ENCODE data around the gene ATAD2B.

The ATAD2B gene

GRCh38 chr2:23776021-23776420 is 150.9 kb downstream of the ATAD2B start:
- Histone ChIP-seq H4K20me1 (ENCODE audit: insufficient read depth, low read length) (no peaks in the 10 kb centered on the region), H3K36me3 (ENCODE audit: insufficient read depth, low read length) (peaks cover 44% of the 10 kb centered on the region), H2AFZ (ENCODE audit: low read length) (no peak overlapping the region), H3K4me2 (ENCODE audit: low read length) (no peak overlapping the region), H3F3A (ENCODE audit: insufficient read depth, low read length) (no peaks in the 10 kb centered on the region), H3K4me1 (ENCODE audit: insufficient read depth, low read length, severe bottlenecking) (peaks cover 15% of the 10 kb centered on the region), H3K27me3 (ENCODE audit: insufficient read depth, low read length) (no peaks in the 10 kb centered on the region), H3K4me3 (ENCODE audit: low read depth, low read length, poor library complexity, severe bottlenecking) (no peak overlapping the region), H3K9me2 (ENCODE audit: low read depth, low read length) (no peaks in the 10 kb centered on the region), H3K9me3 (ENCODE audit: low read length) (peaks cover 7% of the 10 kb centered on the region), H3K27ac (ENCODE audit: low read depth, low read length, poor library complexity, severe bottlenecking) (no peak overlapping the region), H3K79me2 (ENCODE audit: insufficient read depth, low read length) (no peaks in the 10 kb centered on the region), H3K9ac (ENCODE audit: low read length) (no peak overlapping the region)
- TF ChIP-seq CTCF (IDR thresholded peaks at IDR 0.05; ENCODE audit: low read length) = no peak
- TF ChIP-seq EZH2 (IDR thresholded peaks at IDR 0.05; ENCODE audit: borderline replicate concordance, low read length) = no peak

GRCh38 chr2:23772684-23773083 is 154.2 kb downstream of the ATAD2B start:
- no peak overlapping the region for H3K9ac ChIP-seq (ENCODE audit: low read length)

GRCh38 chr2:23772056-23772455 is 154.9 kb downstream of the ATAD2B start:
- Histone ChIP-seq H3K4me2 (ENCODE audit: low read length) (no peak overlapping the region), H3K4me1 (ENCODE audit: insufficient read depth, low read length, severe bottlenecking) (peaks cover 15% of the 10 kb centered on the region), H4K20me1 (ENCODE audit: insufficient read depth, low read length) (no peaks in the 10 kb centered on the region), H3K79me2 (ENCODE audit: insufficient read depth, low read length) (no peaks in the 10 kb centered on the region), H3K4me3 (ENCODE audit: low read depth, low read length, poor library complexity, severe bottlenecking) (no peak overlapping the region), H3K9me2 (ENCODE audit: low read depth, low read length) (no peaks in the 10 kb centered on the region), H3K9me3 (ENCODE audit: low read length) (peaks cover 9% of the 10 kb centered on the region), H2AFZ (ENCODE audit: low read length) (no peak overlapping the region), H3K27ac (ENCODE audit: low read depth, low read length, poor library complexity, severe bottlenecking) (no peak overlapping the region), H3F3A (ENCODE audit: insufficient read depth, low read length) (no peaks in the 10 kb centered on the region; the same call in 1 of the 2 replicates), H3K9ac (ENCODE audit: low read length) (no peak overlapping the region), H3K27me3 (ENCODE audit: insufficient read depth, low read length) (no peaks in the 10 kb centered on the region), H3K36me3 (ENCODE audit: insufficient read depth, low read length) (peaks cover 43% of the 10 kb centered on the region)
- TF ChIP-seq EZH2 (IDR thresholded peaks at IDR 0.05; ENCODE audit: borderline replicate concordance, low read length) = no peak
- no peak for TF ChIP-seq CTCF (IDR thresholded peaks at IDR 0.05; ENCODE audit: low read length)

More at GRCh38 chr2:23772684-23773083, 154.2 kb downstream of the ATAD2B start:
- peak overlapping the region; percentile 22; the same call in 1 of the 2 replicates for H3K4me2 ChIP-seq (ENCODE audit: low read length)
- peaks cover 15% of the 10 kb centered on the region for H3K4me1 ChIP-seq (ENCODE audit: insufficient read depth, low read length, severe bottlenecking)
- H3K79me2 ChIP-seq (ENCODE audit: insufficient read depth, low read length) = no peaks in the 10 kb centered on the region
- H3K27ac ChIP-seq (ENCODE audit: low read depth, low read length, poor library complexity, severe bottlenecking) = peak overlapping the region; percentile 44
- TF ChIP-seq EZH2 (IDR thresholded peaks at IDR 0.05; ENCODE audit: borderline replicate concordance, low read length) = no peak
- H2AFZ ChIP-seq (ENCODE audit: low read length) = no peak overlapping the region
- H3K9me2 ChIP-seq (ENCODE audit: low read depth, low read length) = no peaks in the 10 kb centered on the region
- H4K20me1 ChIP-seq (ENCODE audit: insufficient read depth, low read length) = no peaks in the 10 kb centered on the region
- H3F3A ChIP-seq (ENCODE audit: insufficient read depth, low read length) = no peaks in the 10 kb centered on the region; the same call in 1 of the 2 replicates
- H3K4me3 ChIP-seq (ENCODE audit: low read depth, low read length, poor library complexity, severe bottlenecking) = no peak overlapping the region
- H3K9me3 ChIP-seq (ENCODE audit: low read length) = peaks cover 9% of the 10 kb centered on the region
- no peaks in the 10 kb centered on the region for H3K27me3 ChIP-seq (ENCODE audit: insufficient read depth, low read length)
- H3K36me3 ChIP-seq (ENCODE audit: insufficient read depth, low read length) = peaks cover 46% of the 10 kb centered on the region

GRCh38 chr2:23769364-23769763 is 157.6 kb downstream of the ATAD2B start:
- H3K27ac ChIP-seq (ENCODE audit: low read depth, low read length, poor library complexity, severe bottlenecking) = no peak overlapping the region
- H3K9ac ChIP-seq (ENCODE audit: low read length) = no peak overlapping the region
- H3K79me2 ChIP-seq (ENCODE audit: insufficient read depth, low read length) = no peaks in the 10 kb centered on the region
- H2AFZ ChIP-seq (ENCODE audit: low read length) = no peak overlapping the region
- H3K4me2 ChIP-seq (ENCODE audit: low read length) = no peak overlapping the region
- H3K4me3 ChIP-seq (ENCODE audit: low read depth, low read length, poor library complexity, severe bottlenecking) = no peak overlapping the region
- H3K36me3 ChIP-seq (ENCODE audit: insufficient read depth, low read length) = peaks cover 42% of the 10 kb centered on the region
- H3K9me2 ChIP-seq (ENCODE audit: low read depth, low read length) = no peaks in the 10 kb centered on the region
- no peaks in the 10 kb centered on the region; the same call in 1 of the 2 replicates for H3F3A ChIP-seq (ENCODE audit: insufficient read depth, low read length)
- peaks cover 15% of the 10 kb centered on the region for H3K4me1 ChIP-seq (ENCODE audit: insufficient read depth, low read length, severe bottlenecking)
- no peaks in the 10 kb centered on the region for H3K27me3 ChIP-seq (ENCODE audit: insufficient read depth, low read length)
- TF ChIP-seq EZH2 (IDR thresholded peaks at IDR 0.05; ENCODE audit: borderline replicate concordance, low read length) (no peak), CTCF (IDR thresholded peaks at IDR 0.05; ENCODE audit: low read length) (no peak)
- H4K20me1 ChIP-seq (ENCODE audit: insufficient read depth, low read length) = no peaks in the 10 kb centered on the region
- peaks cover 9% of the 10 kb centered on the region for H3K9me3 ChIP-seq (ENCODE audit: low read length)

Measured in OCI-LY1 (cell line).